GM19023 (cell line): ENCODE measurements around the gene TBC1D3B.
"Not testable (repeated sequence)": the region's sequence is repeated elsewhere in the genome, so short reads cannot be mapped to it uniquely, and the experiment has no call there.

Source experiments
- ATAC-seq: cut with Tn5 transposase; IDR thresholded peaks from one replicate; pipeline ENCODE4 v1.9.1; 2021; ENCODE audit warnings: mild to moderate bottlenecking, moderate library complexity; ENCODE audit not compliant: unreplicated experiment

TBC1D3B gene

GRCh38 chr17:36201506-36201905, 25.1 kb upstream of the TBC1D3B start:
- ATAC-seq, result not testable (repeated sequence)

- not testable (repeated sequence) for ATAC-seq
Observed at GRCh38 chr17:36201102-36201501, 24.7 kb upstream of the TBC1D3B start.

GRCh38 chr17:36198831-36199465, 22.5 kb upstream of the TBC1D3B start:
- ATAC-seq, result no peak

- peak; percentile 16 for ATAC-seq
Observed at GRCh38 chr17:36197387-36197703, 20.9 kb upstream of the TBC1D3B start.

GRCh38 chr17:36196131-36196486, 19.7 kb upstream of the TBC1D3B start:
- ATAC-seq, result no peak

GRCh38 chr17:36195434-36196130, 19.1 kb upstream of the TBC1D3B start:
- no peak for ATAC-seq

GRCh38 chr17:36194832-36195433, 18.5 kb upstream of the TBC1D3B start:
- not testable (repeated sequence) for ATAC-seq

GRCh38 chr17:36194147-36194831, 17.9 kb upstream of the TBC1D3B start:
- ATAC-seq, result not testable (repeated sequence)

- no peak for ATAC-seq
Observed at GRCh38 chr17:36193216-36193775, 16.9 kb upstream of the TBC1D3B start.

GRCh38 chr17:36190549-36191330, 14.3 kb upstream of the TBC1D3B start:
- ATAC-seq, result not testable (repeated sequence)

GRCh38 chr17:36189993-36190392, 13.6 kb upstream of the TBC1D3B start:
- not testable (repeated sequence) for ATAC-seq

- ATAC-seq, result peak; percentile 61
Observed at GRCh38 chr17:36188891-36189306, 12.5 kb upstream of the TBC1D3B start.

GRCh38 chr17:36187943-36188665, 11.7 kb upstream of the TBC1D3B start:
- ATAC-seq, result not testable (repeated sequence)

GRCh38 chr17:36186810-36187763, 10.7 kb upstream of the TBC1D3B start:
- not testable (repeated sequence) for ATAC-seq

- no peak for ATAC-seq
Observed at GRCh38 chr17:36185416-36185815, 9.0 kb upstream of the TBC1D3B start.

- no peak for ATAC-seq
Observed at GRCh38 chr17:36184023-36184765, 7.8 kb upstream of the TBC1D3B start.

- peak; percentile 49 for ATAC-seq
Observed at GRCh38 chr17:36183001-36183971, 6.8 kb upstream of the TBC1D3B start.
